HepG2 (cell line): ENCODE measurements around the gene HNRNPM. TPM values are rescaled to one million over a fixed set of nuclear protein-coding genes. Genes with fewer than 3 reads are reported as not detected.
A peak's percentile ranks its signal among the peaks of the same experiment; 100 is the strongest.

Experiments
- ATF7-NPFF ChIP-seq: sonication (generic); formaldehyde crosslinking; IDR thresholded peaks from 2 replicates; pipeline ENCODE4 v1.8.1; 2023; ENCODE audit warnings: mild to moderate bottlenecking, low read depth, missing genetic modification reagents, moderate library complexity
- ATM ChIP-seq: fragments of 450-650 bp; IDR thresholded peaks from 2 replicates; pipeline ENCODE4 v1.7.1; 2017; ENCODE audit warnings: mild to moderate bottlenecking, borderline replicate concordance
- CBX1 ChIP-seq: IDR thresholded peaks from one replicate; pipeline ENCODE4 v1.6.1; 2016; ENCODE audit warnings: antibody characterized with exemption, low read depth
- CREM ChIP-seq, 2 experiments: sonication (generic) in 1 of 2; formaldehyde crosslinking in 1 of 2; IDR thresholded peaks; 2 replicates each; pipeline versions ENCODE4 v1.4.0 to v1.6.1; 2016 to 2020; ENCODE audit warnings: antibody characterized with exemption in 1 of 2, mild to moderate bottlenecking in 1 of 2, missing genetic modification reagents in 1 of 2
- NFRKB ChIP-seq: fragments of 450-650 bp; IDR thresholded peaks from 2 replicates; pipeline ENCODE4 v1.6.1; 2017
- RFX3 ChIP-seq: IDR thresholded peaks from 2 replicates; pipeline ENCODE4 v1.6.1; 2016; ENCODE audit warnings: missing biosample characterization, missing genetic modification reagents
- TCF12 ChIP-seq, 2 experiments: fragments of 450-650 bp in 1 of 2; sonication (generic) in 1 of 2; formaldehyde crosslinking in 1 of 2; IDR thresholded peaks; 2 replicates each; pipeline versions ENCODE4 v1.6.1 to v1.8.0; 2017 to 2022; ENCODE audit warnings: antibody characterized with exemption in 1 of 2, mild to moderate bottlenecking in 1 of 2, missing genetic modification reagents in 1 of 2, moderate library complexity in 1 of 2
- TRIM24 ChIP-seq: sonication (generic); formaldehyde crosslinking; IDR thresholded peaks from 2 replicates; pipeline ENCODE4 v1.8.0; 2022; ENCODE audit warnings: mild to moderate bottlenecking, missing genetic modification reagents
- ZC3H13 ChIP-seq: sonication (generic); formaldehyde crosslinking; IDR thresholded peaks from 2 replicates; pipeline ENCODE4 v1.8.1; 2023; ENCODE audit warnings: mild to moderate bottlenecking, missing genetic modification reagents, moderate library complexity
- ZIK1 ChIP-seq: sonication (generic); formaldehyde crosslinking; IDR thresholded peaks from 2 replicates; pipeline ENCODE4 v1.5.0; 2020; ENCODE audit warnings: mild to moderate bottlenecking, low read depth, missing genetic modification reagents, borderline replicate concordance
- ZNF251 ChIP-seq: sonication (generic); formaldehyde crosslinking; IDR thresholded peaks from 2 replicates; pipeline ENCODE4 v1.9.0; 2021; ENCODE audit warnings: mild to moderate bottlenecking, missing genetic modification reagents
- ZNF549 ChIP-seq: sonication (generic); formaldehyde crosslinking; IDR thresholded peaks from 2 replicates; pipeline ENCODE4 v1.5.0; 2020; ENCODE audit warnings: missing genetic modification reagents
- ZNF816 ChIP-seq: sonication (generic); formaldehyde crosslinking; IDR thresholded peaks from 2 replicates; pipeline ENCODE4 v1.8.0; 2022; ENCODE audit warnings: missing genetic modification reagents, mild to moderate bottlenecking, borderline replicate concordance
- polyA plus RNA-seq, 8 experiments: library from polyadenylated mRNA; depleted of rRNA in 3 of 8; stranded (reverse) in 7 of 8; unstranded in 1 of 8; fragments of >200 nt; fragmentation: Illumina TruSeq in 4 of 8; extraction: Trizol in 4 of 8; gene quantifications; 2 replicates each; pipeline versions ENCODE4 v1.2.1 to v1.2.3, GENCODE V29; 2011 to 2016; ENCODE audit warnings: low read depth in 4 of 8, missing spikeins in 1 of 8, mixed read lengths in 1 of 8; ENCODE audit not compliant: insufficient read depth in 1 of 8
- total RNA-seq, 5 experiments: library from RNA; depleted of rRNA; stranded (reverse); fragments of >200 nt; fragmentation: Illumina TruSeq; extraction: Trizol; gene quantifications; 2 replicates each; pipeline ENCODE4 v1.2.3, GENCODE V29; 2016; ENCODE audit warnings: low read depth in 1 of 5
- TF ChIP-seq, protein P1 (sequence below), 2 experiments: fragments of 450-650 bp in 1 of 2; sonication (generic) in 1 of 2; formaldehyde crosslinking in 1 of 2; IDR thresholded peaks; 2 replicates each; pipeline versions ENCODE4 v1.6.1 to v1.8.0; 2016 to 2022; ENCODE audit warnings: antibody characterized with exemption in 1 of 2, mild to moderate bottlenecking in 1 of 2, missing genetic modification reagents in 1 of 2
- TF ChIP-seq, protein P2 (sequence below): sonication (generic); formaldehyde crosslinking; conservative IDR thresholded peaks from 2 replicates; pipeline ENCODE4 v1.4.0; 2020; ENCODE audit warnings: missing genetic modification reagents
- TF ChIP-seq, protein P3 (sequence below): sonication (generic); formaldehyde crosslinking; IDR thresholded peaks from 2 replicates; pipeline ENCODE4 v1.5.0; 2020; ENCODE audit warnings: missing genetic modification reagents

The HNRNPM gene
- total and polyA plus RNA-seq, 2 of the 13 experiments (the other 11 are each of a cell fraction or from before 2014, with no cell fraction given), result 56.7 to 102 TPM

DNA sequence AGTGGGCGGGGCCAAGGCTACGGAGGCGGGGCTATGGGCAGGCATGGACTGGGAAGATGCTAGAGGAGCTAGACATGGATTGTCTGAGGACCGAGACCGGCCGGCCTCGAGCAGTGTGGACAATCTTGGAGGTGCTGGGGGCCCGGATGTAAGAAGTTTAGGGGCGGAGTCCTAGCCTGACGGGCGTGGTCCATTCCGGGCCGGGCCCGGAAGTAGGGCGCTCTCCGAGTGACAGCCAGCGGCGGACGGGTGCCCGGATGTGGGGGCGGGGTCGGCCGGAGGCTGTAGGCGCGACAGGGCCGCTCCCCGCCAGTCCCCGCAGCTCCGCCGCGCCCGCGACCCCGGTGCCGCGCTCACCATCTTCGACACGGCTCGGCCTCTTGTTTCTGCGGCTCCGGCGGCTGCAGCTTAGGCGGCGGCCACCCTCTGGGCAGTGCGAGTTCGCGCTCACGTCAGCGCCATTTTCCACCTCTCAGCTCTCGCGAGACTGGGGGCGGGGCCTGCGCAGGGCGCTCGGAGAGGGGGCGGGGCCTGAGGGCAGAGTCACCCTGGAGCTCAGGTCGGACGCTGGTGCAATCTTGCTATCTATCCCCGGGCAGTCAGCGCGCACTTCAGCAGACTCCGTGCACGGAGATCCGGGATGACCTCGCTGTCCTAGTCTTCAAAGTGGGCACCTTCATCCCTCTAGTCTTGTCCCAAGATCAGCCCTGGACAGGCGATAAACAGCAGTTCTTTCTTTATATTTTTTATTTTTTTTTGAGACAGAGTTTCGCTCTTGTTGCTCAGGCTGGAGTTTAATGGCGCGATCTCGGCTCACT is 69.1 kb downstream of the HNRNPM start, which contains the start of gene ZNF414 (continued):
- no peak for TF ChIP-seq RFX3 (CRISPR knock-in tag)
- no peak for TF ChIP-seq ZNF549 (CRISPR knock-in tag)
- peak; percentile 44; the same call in 1 of the 2 replicates for TF ChIP-seq CREM (IDR thresholded peaks at IDR 0.05)
- TF ChIP-seq CREM (CRISPR knock-in tag; IDR thresholded peaks at IDR 0.05), result no peak
- no peak for TF ChIP-seq ZNF816 (CRISPR knock-in tag)
- peak; percentile 85; the same call in 1 of the 2 replicates for TF ChIP-seq ATF7-NPFF (CRISPR knock-in tag)
- no peak for TF ChIP-seq NFRKB
- TF ChIP-seq, protein P1, sequence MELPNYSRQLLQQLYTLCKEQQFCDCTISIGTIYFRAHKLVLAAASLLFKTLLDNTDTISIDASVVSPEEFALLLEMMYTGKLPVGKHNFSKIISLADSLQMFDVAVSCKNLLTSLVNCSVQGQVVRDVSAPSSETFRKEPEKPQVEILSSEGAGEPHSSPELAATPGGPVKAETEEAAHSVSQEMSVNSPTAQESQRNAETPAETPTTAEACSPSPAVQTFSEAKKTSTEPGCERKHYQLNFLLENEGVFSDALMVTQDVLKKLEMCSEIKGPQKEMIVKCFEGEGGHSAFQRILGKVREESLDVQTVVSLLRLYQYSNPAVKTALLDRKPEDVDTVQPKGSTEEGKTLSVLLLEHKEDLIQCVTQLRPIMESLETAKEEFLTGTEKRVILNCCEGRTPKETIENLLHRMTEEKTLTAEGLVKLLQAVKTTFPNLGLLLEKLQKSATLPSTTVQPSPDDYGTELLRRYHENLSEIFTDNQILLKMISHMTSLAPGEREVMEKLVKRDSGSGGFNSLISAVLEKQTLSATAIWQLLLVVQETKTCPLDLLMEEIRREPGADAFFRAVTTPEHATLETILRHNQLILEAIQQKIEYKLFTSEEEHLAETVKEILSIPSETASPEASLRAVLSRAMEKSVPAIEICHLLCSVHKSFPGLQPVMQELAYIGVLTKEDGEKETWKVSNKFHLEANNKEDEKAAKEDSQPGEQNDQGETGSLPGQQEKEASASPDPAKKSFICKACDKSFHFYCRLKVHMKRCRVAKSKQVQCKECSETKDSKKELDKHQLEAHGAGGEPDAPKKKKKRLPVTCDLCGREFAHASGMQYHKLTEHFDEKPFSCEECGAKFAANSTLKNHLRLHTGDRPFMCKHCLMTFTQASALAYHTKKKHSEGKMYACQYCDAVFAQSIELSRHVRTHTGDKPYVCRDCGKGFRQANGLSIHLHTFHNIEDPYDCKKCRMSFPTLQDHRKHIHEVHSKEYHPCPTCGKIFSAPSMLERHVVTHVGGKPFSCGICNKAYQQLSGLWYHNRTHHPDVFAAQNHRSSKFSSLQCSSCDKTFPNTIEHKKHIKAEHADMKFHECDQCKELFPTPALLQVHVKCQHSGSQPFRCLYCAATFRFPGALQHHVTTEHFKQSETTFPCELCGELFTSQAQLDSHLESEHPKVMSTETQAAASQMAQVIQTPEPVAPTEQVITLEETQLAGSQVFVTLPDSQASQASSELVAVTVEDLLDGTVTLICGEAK (IDR thresholded peaks at IDR 0.05), result no peak
- TF ChIP-seq, protein P1 (CRISPR knock-in tag; IDR thresholded peaks at IDR 0.05), result no peak
- no peak for TF ChIP-seq ZNF251 (CRISPR knock-in tag)
- TF ChIP-seq CBX1, result no peak
- no peak for TF ChIP-seq TCF12 (IDR thresholded peaks at IDR 0.05)
- 0 out of 2 replicates have a peak, but pooled peaks have one; percentile 75 for TF ChIP-seq TCF12 (CRISPR knock-in tag; IDR thresholded peaks at IDR 0.05)
- TF ChIP-seq ZC3H13 (CRISPR knock-in tag), result no peak
- TF ChIP-seq TRIM24 (CRISPR knock-in tag), result no peak
- TF ChIP-seq, protein P2, sequence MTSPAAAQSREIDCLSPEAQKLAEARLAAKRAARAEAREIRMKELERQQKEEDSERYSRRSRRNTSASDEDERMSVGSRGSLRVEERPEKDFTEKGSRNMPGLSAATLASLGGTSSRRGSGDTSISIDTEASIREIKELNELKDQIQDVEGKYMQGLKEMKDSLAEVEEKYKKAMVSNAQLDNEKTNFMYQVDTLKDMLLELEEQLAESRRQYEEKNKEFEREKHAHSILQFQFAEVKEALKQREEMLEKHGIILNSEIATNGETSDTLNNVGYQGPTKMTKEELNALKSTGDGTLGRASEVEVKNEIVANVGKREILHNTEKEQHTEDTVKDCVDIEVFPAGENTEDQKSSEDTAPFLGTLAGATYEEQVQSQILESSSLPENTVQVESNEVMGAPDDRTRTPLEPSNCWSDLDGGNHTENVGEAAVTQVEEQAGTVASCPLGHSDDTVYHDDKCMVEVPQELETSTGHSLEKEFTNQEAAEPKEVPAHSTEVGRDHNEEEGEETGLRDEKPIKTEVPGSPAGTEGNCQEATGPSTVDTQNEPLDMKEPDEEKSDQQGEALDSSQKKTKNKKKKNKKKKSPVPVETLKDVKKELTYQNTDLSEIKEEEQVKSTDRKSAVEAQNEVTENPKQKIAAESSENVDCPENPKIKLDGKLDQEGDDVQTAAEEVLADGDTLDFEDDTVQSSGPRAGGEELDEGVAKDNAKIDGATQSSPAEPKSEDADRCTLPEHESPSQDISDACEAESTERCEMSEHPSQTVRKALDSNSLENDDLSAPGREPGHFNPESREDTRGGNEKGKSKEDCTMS (CRISPR knock-in tag), result no peak
- no peak for TF ChIP-seq ATM
- no peak for TF ChIP-seq ZIK1 (CRISPR knock-in tag)
- TF ChIP-seq, protein P3, sequence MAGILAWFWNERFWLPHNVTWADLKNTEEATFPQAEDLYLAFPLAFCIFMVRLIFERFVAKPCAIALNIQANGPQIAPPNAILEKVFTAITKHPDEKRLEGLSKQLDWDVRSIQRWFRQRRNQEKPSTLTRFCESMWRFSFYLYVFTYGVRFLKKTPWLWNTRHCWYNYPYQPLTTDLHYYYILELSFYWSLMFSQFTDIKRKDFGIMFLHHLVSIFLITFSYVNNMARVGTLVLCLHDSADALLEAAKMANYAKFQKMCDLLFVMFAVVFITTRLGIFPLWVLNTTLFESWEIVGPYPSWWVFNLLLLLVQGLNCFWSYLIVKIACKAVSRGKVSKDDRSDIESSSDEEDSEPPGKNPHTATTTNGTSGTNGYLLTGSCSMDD (CRISPR knock-in tag), result no peak
